Liver (tissue), 3 donors: ENCODE data around the gene LDB2.
"Not testable (repeated sequence)": the region's sequence is repeated elsewhere in the genome, so short reads cannot be mapped to it uniquely, and the experiment has no call there.

Source experiments
- TAF1 ChIP-seq: conservative IDR thresholded peaks from 2 replicates; pipeline ENCODE4 v1.6.1; 2016; ENCODE audit warnings: antibody characterized with exemption, mild to moderate bottlenecking
- TF ChIP-seq, protein P1 (sequence below): fragments of 150-350 bp; IDR thresholded peaks from 2 replicates; pipeline ENCODE4 v1.5.1; 2017; ENCODE audit warnings: improper control_type of control experiment, low read depth, low read length; ENCODE audit not compliant: missing input control
- donor health status: healthy.
- donor health status: healthy.

DNA sequence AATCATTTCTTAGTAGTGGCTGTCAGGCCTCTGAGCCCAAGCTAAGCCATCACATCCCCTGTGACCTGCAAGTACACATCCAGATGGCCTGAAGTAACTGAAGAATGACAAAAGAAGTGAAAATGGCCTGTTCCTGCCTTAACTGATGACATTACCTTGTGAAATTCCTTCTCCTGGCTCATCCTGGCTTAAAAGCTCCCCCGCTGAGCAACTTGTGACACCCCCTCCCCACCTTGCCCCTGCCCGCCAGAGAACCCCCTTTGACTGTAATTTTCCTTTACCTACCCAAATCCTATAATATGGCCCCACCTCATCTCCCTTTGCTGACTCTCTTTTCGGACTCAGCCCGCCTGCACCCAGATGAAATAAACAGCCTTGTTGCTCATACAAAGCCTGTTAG lies 20.3 kb upstream of the LDB2 start:
- TF ChIP-seq TAF1 = not testable (repeated sequence)
- TF ChIP-seq, protein P1, sequence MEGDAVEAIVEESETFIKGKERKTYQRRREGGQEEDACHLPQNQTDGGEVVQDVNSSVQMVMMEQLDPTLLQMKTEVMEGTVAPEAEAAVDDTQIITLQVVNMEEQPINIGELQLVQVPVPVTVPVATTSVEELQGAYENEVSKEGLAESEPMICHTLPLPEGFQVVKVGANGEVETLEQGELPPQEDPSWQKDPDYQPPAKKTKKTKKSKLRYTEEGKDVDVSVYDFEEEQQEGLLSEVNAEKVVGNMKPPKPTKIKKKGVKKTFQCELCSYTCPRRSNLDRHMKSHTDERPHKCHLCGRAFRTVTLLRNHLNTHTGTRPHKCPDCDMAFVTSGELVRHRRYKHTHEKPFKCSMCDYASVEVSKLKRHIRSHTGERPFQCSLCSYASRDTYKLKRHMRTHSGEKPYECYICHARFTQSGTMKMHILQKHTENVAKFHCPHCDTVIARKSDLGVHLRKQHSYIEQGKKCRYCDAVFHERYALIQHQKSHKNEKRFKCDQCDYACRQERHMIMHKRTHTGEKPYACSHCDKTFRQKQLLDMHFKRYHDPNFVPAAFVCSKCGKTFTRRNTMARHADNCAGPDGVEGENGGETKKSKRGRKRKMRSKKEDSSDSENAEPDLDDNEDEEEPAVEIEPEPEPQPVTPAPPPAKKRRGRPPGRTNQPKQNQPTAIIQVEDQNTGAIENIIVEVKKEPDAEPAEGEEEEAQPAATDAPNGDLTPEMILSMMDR = not testable (repeated sequence)
